Activated naive CD4-positive, alpha-beta T cell treated with Interleukin-2 at 50 U/mL for 16 hours (primary cell): Measurements from ENCODE around the gene PHF11.
"Not testable (repeated sequence)": the region's sequence is repeated elsewhere in the genome, so short reads cannot be mapped to it uniquely, and the experiment has no call there.

ENCODE experiments used
- DNase-seq: peaks from one replicate; pipeline ENCODE4 v3.0.0-alpha.2; 2020

PHF11 gene

GRCh38 chr13:49550942-49551644 lies 55.3 kb downstream of the PHF11 start:
- no peak for DNase-seq

GRCh38 chr13:49553888-49554287 lies 58.1 kb downstream of the PHF11 start:
- DNase-seq: no peak

- DNase-seq: no peak
Observed at GRCh38 chr13:49554387-49554786, 58.6 kb downstream of the PHF11 start.

- DNase-seq: no peak
Observed at GRCh38 chr13:49559006-49559405, 63.3 kb downstream of the PHF11 start.

- DNase-seq: no peak
Observed at GRCh38 chr13:49560270-49561061, 64.7 kb downstream of the PHF11 start.

GRCh38 chr13:49561062-49561410 lies 65.3 kb downstream of the PHF11 start:
- DNase-seq: no peak

GRCh38 chr13:49563516-49563915 lies 67.8 kb downstream of the PHF11 start:
- no peak for DNase-seq

- not testable (repeated sequence) for DNase-seq
Observed at GRCh38 chr13:49565461-49565860, 69.7 kb downstream of the PHF11 start.

GRCh38 chr13:49566461-49566860 lies 70.7 kb downstream of the PHF11 start:
- DNase-seq: no peak

- DNase-seq: no peak
Observed at GRCh38 chr13:49567491-49567890, 71.7 kb downstream of the PHF11 start.

GRCh38 chr13:49569993-49570689 lies 74.4 kb downstream of the PHF11 start:
- peak; percentile 6 for DNase-seq

- DNase-seq: no peak
Observed at GRCh38 chr13:49571299-49572240, 75.8 kb downstream of the PHF11 start.
